Activated naive CD4-positive, alpha-beta T cell treated with anti-CD3 and anti-CD28 coated beads, Interleukin-2, amount 10 ng/mL, durations not matched to agents 5 hours and 36 hours (primary cell): ENCODE data around the gene RGS3. TPM values are rescaled to one million over a fixed set of nuclear protein-coding genes. Genes with fewer than 3 reads are reported as not detected.

Experiments used
- total RNA-seq, 2 experiments: library from RNA; stranded (reverse); gene quantifications; one replicate each; pipeline ENCODE4 v1.2.3, GENCODE V29; 2021

Gene RGS3
- 10 to 100 TPM; 33.3 to 34.1 TPM for total RNA-seq

DNA sequence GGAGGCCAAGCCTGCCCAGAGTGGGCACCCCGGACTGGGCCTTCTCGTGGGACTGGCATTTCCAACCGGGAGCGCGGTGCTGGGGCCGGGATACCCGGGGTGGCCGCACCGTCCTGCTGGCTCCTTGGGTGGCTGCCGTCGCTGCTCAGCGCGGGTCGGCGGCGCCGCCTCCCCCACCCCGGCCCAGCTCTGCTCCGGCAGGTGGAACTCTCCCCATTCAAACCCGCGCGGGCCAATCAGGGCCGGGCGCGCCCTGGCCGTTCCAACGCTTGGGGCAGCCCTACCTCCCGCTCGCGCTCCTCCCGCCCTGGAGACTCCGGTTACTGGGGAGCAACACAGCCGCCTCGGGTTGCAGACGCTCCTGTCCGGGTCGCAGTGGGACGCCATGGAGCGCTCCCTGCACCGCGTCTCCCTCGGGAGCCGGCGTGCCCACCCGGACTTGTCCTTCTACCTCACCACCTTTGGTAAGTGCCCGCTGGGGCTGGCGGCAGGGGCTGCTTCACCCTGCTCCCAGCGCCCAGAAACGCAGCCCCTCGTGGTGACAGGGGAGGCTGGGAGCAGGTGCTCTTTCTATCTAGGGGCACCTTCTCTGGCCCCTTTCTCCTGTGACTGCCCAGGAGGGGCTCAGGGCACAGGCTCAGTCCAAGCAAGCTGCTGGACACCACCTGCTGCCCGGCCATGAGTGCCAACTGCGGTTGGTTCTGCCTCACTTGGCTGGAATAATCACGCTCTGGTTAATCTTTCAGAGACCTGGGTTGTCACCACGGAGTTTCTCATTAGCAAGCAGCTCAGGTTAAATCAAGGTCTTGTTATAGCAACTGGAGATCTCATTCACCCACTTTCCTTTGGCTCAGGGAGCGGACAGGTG is at the start of gene RGS3:
Gene RGS3 (plus strand): TSS at position 310 of the 868 bp plus-strand sequence. CDS start 76 bp downstream, at position 386.

Other genes with a start within 250 kb of the RGS3 start
- gene FKBP15, start 242.4 kb upstream of the RGS3 start, total RNA-seq, result 10 to 100 TPM; 34.7 to 35.4 TPM
- 1 to 10 TPM; 7.7 to 7.8 TPM for gene SLC31A1, start 242.2 kb upstream of the RGS3 start, total RNA-seq
- 10 to 100 TPM; 32.2 to 35.2 TPM for gene CDC26, start 188.2 kb upstream of the RGS3 start, total RNA-seq
- gene PRPF4, start 188.1 kb upstream of the RGS3 start, total RNA-seq, result 10 to 100 TPM; 22.8 to 25.0 TPM
- gene RNF183, start 160.4 kb upstream of the RGS3 start, total RNA-seq, result not detected
- gene WDR31, start 123.5 kb upstream of the RGS3 start, total RNA-seq, result under 1 TPM; 0.91 to 0.96 TPM
- 1 to 10 TPM; 2.5 to 2.6 TPM for gene BSPRY, start 114.2 kb upstream of the RGS3 start, total RNA-seq
- gene HDHD3, start 86.7 kb upstream of the RGS3 start, total RNA-seq, result 10 to 100 TPM; 15.5 to 17.0 TPM
- 10 to 100 TPM; 27.9 to 32.9 TPM for gene ALAD, start 62.4 kb upstream of the RGS3 start, total RNA-seq
- 10 to 100 TPM; 60.5 to 61.2 TPM for gene POLE3, start 53.1 kb upstream of the RGS3 start, total RNA-seq
- gene C9orf43, start 53.0 kb upstream of the RGS3 start, total RNA-seq, result under 1 TPM; 0.39 to 0.43 TPM